ENCODE measurements around the gene PHACTR2.

PHACTR2 gene

DNA sequence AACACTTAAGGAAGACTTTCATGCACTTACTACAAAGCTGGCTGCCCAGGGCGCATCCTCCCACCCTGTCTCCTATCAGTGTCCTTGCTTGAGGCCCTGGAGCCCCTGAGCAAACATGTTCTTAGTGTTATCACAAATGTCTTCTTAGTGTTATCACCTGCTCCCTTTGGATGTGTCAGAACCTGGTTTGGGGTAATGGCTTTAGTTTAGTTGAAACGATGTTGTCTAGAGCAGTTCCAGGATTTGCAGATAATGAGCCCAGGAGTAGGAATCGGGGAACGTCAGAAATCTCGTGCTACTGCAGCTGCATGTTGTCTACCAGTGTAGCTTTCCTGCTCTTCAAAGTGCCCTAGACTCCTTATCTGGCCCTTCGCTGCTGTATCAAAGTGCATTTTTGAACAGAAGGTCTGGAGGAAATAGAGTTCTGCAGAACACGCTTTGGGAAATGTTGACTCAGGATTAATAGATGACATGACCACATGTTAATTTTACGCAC lies 69.6 kb downstream of the PHACTR2 start:
- no peak overlapping the region for H2AFZ ChIP-seq (ENCODE audit: low read length)
- no peak overlapping the region for H3K4me3 ChIP-seq (ENCODE audit: low read length in 2 of 2)
- no peak overlapping the region for H3K14ac ChIP-seq (ENCODE audit: low read length)
- no peak overlapping the region for H3K23ac ChIP-seq (ENCODE audit: low read depth, low read length, poor library complexity)
- no peak overlapping the region for H3K4ac ChIP-seq (ENCODE audit: low read length)
- WGBS, 2 donors (ENCODE audit: extremely low coverage in 2 of 2, insufficient read length in 2 of 2, insufficient replicate concordance in 1 of 2), result no CpG with 5 or more reads among the region's 8 CpGs
- no peak overlapping the region for H4K8ac ChIP-seq (ENCODE audit: low read depth, low read length)
- no peak overlapping the region for H2BK12ac ChIP-seq (ENCODE audit: low read length)
- H3K18ac ChIP-seq (ENCODE audit: low read length), result no peak overlapping the region
- H3K9ac ChIP-seq (ENCODE audit: low read depth, low read length, poor library complexity), result no peak overlapping the region
- no peak overlapping the region for H3K27ac ChIP-seq (replicated peaks; ENCODE audit: low read length)
- H2BK5ac ChIP-seq (ENCODE audit: low read length), result no peak overlapping the region
- H3K4me1 ChIP-seq (ENCODE audit: control insufficient read depth in 2 of 2, insufficient read depth in 1 of 2, low read depth in 1 of 2, low read length in 2 of 2), result peaks cover 21 to 46% of the 10 kb centered on the region in 2 donors
- H2AK5ac ChIP-seq (ENCODE audit: low read depth, low read length), result no peak overlapping the region
- H3K4me2 ChIP-seq (ENCODE audit: insufficient read depth, low read length, poor library complexity, severe bottlenecking), result no peak overlapping the region
- DNase-seq (ENCODE audit: low spot score), result no peak
- no peak overlapping the region for H2BK120ac ChIP-seq (ENCODE audit: low read depth, low read length)
- no peaks in the 10 kb centered on the region for H3K27me3 ChIP-seq (ENCODE audit: control insufficient read depth in 3 of 3, insufficient read depth in 3 of 3, low read depth in 1 of 3, low read length in 3 of 3)
- H3K36me3 ChIP-seq (replicated peaks in 1 of 2; ENCODE audit: control insufficient read depth in 2 of 2, insufficient read depth in 2 of 2, low read length in 2 of 2), result no peaks in the 10 kb centered on the region
- H2BK15ac ChIP-seq (ENCODE audit: low read length), result no peak overlapping the region
- no peaks in the 10 kb centered on the region for H3K79me1 ChIP-seq (ENCODE audit: low read depth, low read length)
- no peaks in the 10 kb centered on the region for H3K9me3 ChIP-seq (replicated peaks in 1 of 2; ENCODE audit: control insufficient read depth in 2 of 2, insufficient read depth in 1 of 2, low read depth in 1 of 2, low read length in 2 of 2)
- no peak overlapping the region for H4K91ac ChIP-seq (ENCODE audit: low read depth, low read length, poor library complexity)

DNA sequence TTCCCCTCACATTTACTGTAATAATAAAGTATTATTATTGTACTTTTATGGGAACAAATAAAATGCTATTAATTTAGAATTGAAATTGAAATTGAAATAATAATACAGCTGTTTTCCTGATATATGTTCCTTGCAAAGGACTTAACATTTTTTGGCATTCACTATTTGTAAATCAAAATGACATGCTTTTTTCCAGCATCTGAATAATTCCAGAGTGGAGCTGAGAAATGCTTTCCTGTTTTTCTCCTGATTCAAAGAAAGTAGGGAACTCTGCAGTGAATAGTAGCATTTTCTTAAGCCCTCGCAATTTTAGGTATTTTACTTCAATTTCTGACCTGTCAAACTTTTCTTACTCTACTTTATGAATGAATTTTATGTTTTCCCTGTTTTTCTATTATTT lies 72.1 kb downstream of the PHACTR2 start:
- Histone ChIP-seq H2AFZ (ENCODE audit: low read length) (no peak overlapping the region), H3K18ac (ENCODE audit: low read length) (no peak overlapping the region), H3K4me1 (ENCODE audit: control insufficient read depth in 2 of 2, insufficient read depth in 1 of 2, low read depth in 1 of 2, low read length in 2 of 2) (peaks cover 15 to 34% of the 10 kb centered on the region in 2 donors), H4K91ac (ENCODE audit: low read depth, low read length, poor library complexity) (no peak overlapping the region), H2BK5ac (ENCODE audit: low read length) (no peak overlapping the region), H3K14ac (ENCODE audit: low read length) (no peak overlapping the region), H2AK5ac (ENCODE audit: low read depth, low read length) (no peak overlapping the region), H3K79me1 (ENCODE audit: low read depth, low read length) (no peaks in the 10 kb centered on the region), H2BK12ac (ENCODE audit: low read length) (no peak overlapping the region), H3K9ac (ENCODE audit: low read depth, low read length, poor library complexity) (no peak overlapping the region), H3K4me3 (ENCODE audit: low read length in 2 of 2) (no peak overlapping the region), H2BK15ac (ENCODE audit: low read length) (no peak overlapping the region), H3K27ac (replicated peaks; ENCODE audit: low read length) (no peak overlapping the region), H3K9me3 (replicated peaks in 1 of 2; ENCODE audit: control insufficient read depth in 2 of 2, insufficient read depth in 1 of 2, low read depth in 1 of 2, low read length in 2 of 2) (no peaks in the 10 kb centered on the region), H3K23ac (ENCODE audit: low read depth, low read length, poor library complexity) (no peak overlapping the region), H3K4ac (ENCODE audit: low read length) (no peak overlapping the region), H3K27me3 (ENCODE audit: control insufficient read depth in 3 of 3, insufficient read depth in 3 of 3, low read depth in 1 of 3, low read length in 3 of 3) (no peaks in the 10 kb centered on the region), H2BK120ac (ENCODE audit: low read depth, low read length) (no peak overlapping the region), H3K36me3 (replicated peaks in 1 of 2; ENCODE audit: control insufficient read depth in 2 of 2, insufficient read depth in 2 of 2, low read length in 2 of 2) (peaks cover 0 to 18% of the 10 kb centered on the region in 2 donors), H4K8ac (ENCODE audit: low read depth, low read length) (no peak overlapping the region), H3K4me2 (ENCODE audit: insufficient read depth, low read length, poor library complexity, severe bottlenecking) (no peak overlapping the region)
- DNase-seq (ENCODE audit: low spot score), result no peak
- no CpG with 5 or more reads among the region's 1 CpG for WGBS, 2 donors (ENCODE audit: extremely low coverage in 2 of 2, insufficient read length in 2 of 2, insufficient replicate concordance in 1 of 2)

DNA sequence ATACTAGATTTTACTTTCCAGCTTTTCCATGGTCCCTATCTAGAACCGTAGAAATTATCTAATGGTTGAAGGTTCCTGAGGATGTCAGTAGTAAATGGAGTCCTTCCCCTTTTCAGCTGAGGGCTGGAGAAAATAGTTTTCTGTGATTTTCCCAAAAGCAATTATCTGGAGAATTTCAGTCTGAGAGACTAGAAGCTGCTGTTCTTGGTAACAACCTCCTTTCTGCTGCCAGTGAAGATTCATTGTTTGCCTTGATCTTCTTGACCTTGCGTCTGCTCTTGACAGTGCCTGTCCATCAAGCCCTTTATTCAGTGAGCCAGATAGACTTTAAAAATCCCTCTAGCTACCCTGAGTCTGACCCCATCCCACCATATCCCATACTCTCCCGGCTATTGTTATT lies 73.1 kb downstream of the PHACTR2 start:
- peaks cover 8 to 25% of the 10 kb centered on the region in 2 donors for H3K4me1 ChIP-seq (ENCODE audit: control insufficient read depth in 2 of 2, insufficient read depth in 1 of 2, low read depth in 1 of 2, low read length in 2 of 2)
- H4K91ac ChIP-seq (ENCODE audit: low read depth, low read length, poor library complexity), result no peak overlapping the region
- no peak for DNase-seq (ENCODE audit: low spot score)
- no peaks in the 10 kb centered on the region for H3K79me1 ChIP-seq (ENCODE audit: low read depth, low read length)
- H3K4me2 ChIP-seq (ENCODE audit: insufficient read depth, low read length, poor library complexity, severe bottlenecking), result no peak overlapping the region
- H3K27ac ChIP-seq (replicated peaks; ENCODE audit: low read length), result no peak overlapping the region
- no peak overlapping the region for H2BK5ac ChIP-seq (ENCODE audit: low read length)
- no peak overlapping the region for H3K4ac ChIP-seq (ENCODE audit: low read length)
- no peak overlapping the region for H2BK120ac ChIP-seq (ENCODE audit: low read depth, low read length)
- no peak overlapping the region for H2BK15ac ChIP-seq (ENCODE audit: low read length)
- no peak overlapping the region for H3K9ac ChIP-seq (ENCODE audit: low read depth, low read length, poor library complexity)
- WGBS, 2 donors (ENCODE audit: extremely low coverage in 2 of 2, insufficient read length in 2 of 2, insufficient replicate concordance in 1 of 2), result no CpG with 5 or more reads among the region's 3 CpGs
- H3K36me3 ChIP-seq (replicated peaks in 1 of 2; ENCODE audit: control insufficient read depth in 2 of 2, insufficient read depth in 2 of 2, low read length in 2 of 2), result peaks cover 0 to 27% of the 10 kb centered on the region in 2 donors
- no peak overlapping the region for H4K8ac ChIP-seq (ENCODE audit: low read depth, low read length)
- no peak overlapping the region for H3K4me3 ChIP-seq (ENCODE audit: low read length in 2 of 2)
- no peak overlapping the region for H2AFZ ChIP-seq (ENCODE audit: low read length)
- H2BK12ac ChIP-seq (ENCODE audit: low read length), result no peak overlapping the region
- H3K18ac ChIP-seq (ENCODE audit: low read length), result no peak overlapping the region
- H3K9me3 ChIP-seq (replicated peaks in 1 of 2; ENCODE audit: control insufficient read depth in 2 of 2, insufficient read depth in 1 of 2, low read depth in 1 of 2, low read length in 2 of 2), result peaks cover 0 to under 1% of the 10 kb centered on the region in 2 donors
- no peak overlapping the region for H3K14ac ChIP-seq (ENCODE audit: low read length)
- no peak overlapping the region for H2AK5ac ChIP-seq (ENCODE audit: low read depth, low read length)
- no peak overlapping the region for H3K23ac ChIP-seq (ENCODE audit: low read depth, low read length, poor library complexity)
- H3K27me3 ChIP-seq (ENCODE audit: control insufficient read depth in 3 of 3, insufficient read depth in 3 of 3, low read depth in 1 of 3, low read length in 3 of 3), result no peaks in the 10 kb centered on the region

DNA sequence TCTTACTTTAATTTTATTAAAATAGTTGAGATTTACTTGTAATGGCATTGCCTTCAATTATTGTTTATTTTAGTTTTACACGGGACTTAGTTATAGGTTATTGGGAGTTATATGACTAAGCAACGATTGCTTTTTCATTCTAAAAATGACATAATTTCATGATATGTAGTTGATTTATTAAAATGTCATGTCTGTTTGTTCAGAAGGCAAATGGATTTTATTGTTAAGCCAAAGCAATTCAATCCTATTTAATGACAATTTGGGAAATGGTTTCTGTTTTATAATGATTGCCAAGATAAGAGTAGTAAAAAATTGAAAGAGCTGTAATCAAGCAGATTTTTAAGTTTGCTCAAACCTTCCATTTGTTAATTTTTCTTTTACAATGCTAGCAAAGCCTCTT lies 74.7 kb downstream of the PHACTR2 start:
- Histone ChIP-seq H3K27me3 (ENCODE audit: control insufficient read depth in 3 of 3, insufficient read depth in 3 of 3, low read depth in 1 of 3, low read length in 3 of 3) (no peaks in the 10 kb centered on the region), H3K9me3 (replicated peaks in 1 of 2; ENCODE audit: control insufficient read depth in 2 of 2, insufficient read depth in 1 of 2, low read depth in 1 of 2, low read length in 2 of 2) (peaks cover 0 to 3% of the 10 kb centered on the region in 2 donors), H3K79me1 (ENCODE audit: low read depth, low read length) (no peaks in the 10 kb centered on the region), H3K18ac (ENCODE audit: low read length) (no peak overlapping the region), H2AFZ (ENCODE audit: low read length) (no peak overlapping the region), H2AK5ac (ENCODE audit: low read depth, low read length) (no peak overlapping the region), H3K4me3 (ENCODE audit: low read length in 2 of 2) (no peak overlapping the region), H3K9ac (ENCODE audit: low read depth, low read length, poor library complexity) (no peak overlapping the region), H2BK5ac (ENCODE audit: low read length) (no peak overlapping the region), H3K4me1 (ENCODE audit: control insufficient read depth in 2 of 2, insufficient read depth in 1 of 2, low read depth in 1 of 2, low read length in 2 of 2) (peaks cover 0 to 18% of the 10 kb centered on the region in 2 donors), H3K14ac (ENCODE audit: low read length) (no peak overlapping the region), H2BK12ac (ENCODE audit: low read length) (no peak overlapping the region), H3K4me2 (ENCODE audit: insufficient read depth, low read length, poor library complexity, severe bottlenecking) (no peak overlapping the region), H3K27ac (replicated peaks; ENCODE audit: low read length) (no peak overlapping the region), H2BK120ac (ENCODE audit: low read depth, low read length) (no peak overlapping the region), H4K8ac (ENCODE audit: low read depth, low read length) (no peak overlapping the region), H2BK15ac (ENCODE audit: low read length) (no peak overlapping the region), H3K36me3 (replicated peaks in 1 of 2; ENCODE audit: control insufficient read depth in 2 of 2, insufficient read depth in 2 of 2, low read length in 2 of 2) (peaks cover 0 to 33% of the 10 kb centered on the region in 2 donors), H3K23ac (ENCODE audit: low read depth, low read length, poor library complexity) (no peak overlapping the region), H3K4ac (ENCODE audit: low read length) (no peak overlapping the region), H4K91ac (ENCODE audit: low read depth, low read length, poor library complexity) (no peak overlapping the region)
- no peak for DNase-seq (ENCODE audit: low spot score)
- no CpG with 5 or more reads among the region's 2 CpGs for WGBS, 2 donors (ENCODE audit: extremely low coverage in 2 of 2, insufficient read length in 2 of 2, insufficient replicate concordance in 1 of 2)
